BE2C (cell line): ENCODE data around the gene LDAH.

Experiments used
- DNase-seq: peaks from one replicate; pipeline ENCODE4 v3.0.0-alpha.2; 2020
- H3K27me3 ChIP-seq: fragments of 250-450 bp; sonication (Bioruptor Pico); 2 replicates; pipeline ENCODE4 v1.5.1; 2020; ENCODE audit warnings: mild to moderate bottlenecking
- H3K36me3 ChIP-seq: fragments of 250-450 bp; sonication (Bioruptor Pico); 2 replicates; pipeline ENCODE4 v1.5.1; 2020; ENCODE audit warnings: mild to moderate bottlenecking
- H3K4me1 ChIP-seq: fragments of 250-450 bp; sonication (Bioruptor Pico); 2 replicates; pipeline ENCODE4 v1.5.1; 2020
- H3K4me3 ChIP-seq: 2 replicates; pipeline ENCODE4 v1.5.1; 2011; ENCODE audit warnings: low read depth, low read length
- H3K9me3 ChIP-seq: fragments of 250-450 bp; sonication (Bioruptor Pico); 2 replicates; pipeline ENCODE4 v1.5.1; 2020
- TF ChIP-seq, protein P1 (sequence below): IDR thresholded peaks from 2 replicates; pipeline ENCODE4 v1.5.1; 2012; ENCODE audit warnings: mild to moderate bottlenecking, low read depth, low read length

Gene LDAH

DNA sequence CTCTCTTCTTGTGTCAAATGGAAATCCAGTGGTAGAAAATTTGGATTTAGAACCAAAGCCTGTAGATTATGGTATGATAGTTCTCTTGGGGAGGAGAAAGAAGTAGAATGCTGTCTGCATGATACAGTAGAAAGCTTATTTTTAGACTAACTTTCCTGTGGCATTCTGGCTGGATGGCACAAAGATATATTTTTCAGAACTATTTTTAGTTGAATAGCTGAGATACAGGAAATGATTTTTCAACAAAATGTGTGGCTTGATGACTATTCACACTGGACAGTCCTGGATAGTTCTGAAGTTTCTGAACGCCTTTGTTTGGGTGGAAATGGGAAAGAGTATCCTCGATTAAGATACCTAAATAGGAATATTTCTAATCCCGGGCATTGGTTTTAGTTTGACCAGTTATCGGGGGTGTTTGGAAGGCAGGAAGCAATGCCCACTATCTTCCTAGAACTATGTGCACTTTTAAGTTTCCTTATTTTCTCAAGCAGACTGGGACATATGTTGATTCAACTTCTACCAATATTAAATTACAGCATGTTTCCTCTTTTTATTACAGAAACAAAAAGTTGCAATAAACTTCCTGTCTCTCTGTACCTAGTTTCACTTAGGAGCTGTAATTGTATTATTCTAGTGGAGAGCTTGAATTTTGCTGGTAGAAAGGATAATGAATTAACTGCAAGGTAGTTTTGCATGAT is 123.8 kb downstream of the LDAH start:
- no peaks in the 10 kb centered on the region for H3K36me3 ChIP-seq
- H3K4me1 ChIP-seq: no peaks in the 10 kb centered on the region
- no peaks in the 10 kb centered on the region for H3K27me3 ChIP-seq
- no peak overlapping the region for H3K4me3 ChIP-seq
- H3K9me3 ChIP-seq: no peaks in the 10 kb centered on the region
- TF ChIP-seq, protein P1, sequence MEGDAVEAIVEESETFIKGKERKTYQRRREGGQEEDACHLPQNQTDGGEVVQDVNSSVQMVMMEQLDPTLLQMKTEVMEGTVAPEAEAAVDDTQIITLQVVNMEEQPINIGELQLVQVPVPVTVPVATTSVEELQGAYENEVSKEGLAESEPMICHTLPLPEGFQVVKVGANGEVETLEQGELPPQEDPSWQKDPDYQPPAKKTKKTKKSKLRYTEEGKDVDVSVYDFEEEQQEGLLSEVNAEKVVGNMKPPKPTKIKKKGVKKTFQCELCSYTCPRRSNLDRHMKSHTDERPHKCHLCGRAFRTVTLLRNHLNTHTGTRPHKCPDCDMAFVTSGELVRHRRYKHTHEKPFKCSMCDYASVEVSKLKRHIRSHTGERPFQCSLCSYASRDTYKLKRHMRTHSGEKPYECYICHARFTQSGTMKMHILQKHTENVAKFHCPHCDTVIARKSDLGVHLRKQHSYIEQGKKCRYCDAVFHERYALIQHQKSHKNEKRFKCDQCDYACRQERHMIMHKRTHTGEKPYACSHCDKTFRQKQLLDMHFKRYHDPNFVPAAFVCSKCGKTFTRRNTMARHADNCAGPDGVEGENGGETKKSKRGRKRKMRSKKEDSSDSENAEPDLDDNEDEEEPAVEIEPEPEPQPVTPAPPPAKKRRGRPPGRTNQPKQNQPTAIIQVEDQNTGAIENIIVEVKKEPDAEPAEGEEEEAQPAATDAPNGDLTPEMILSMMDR: no peak
- DNase-seq: no peak

DNA sequence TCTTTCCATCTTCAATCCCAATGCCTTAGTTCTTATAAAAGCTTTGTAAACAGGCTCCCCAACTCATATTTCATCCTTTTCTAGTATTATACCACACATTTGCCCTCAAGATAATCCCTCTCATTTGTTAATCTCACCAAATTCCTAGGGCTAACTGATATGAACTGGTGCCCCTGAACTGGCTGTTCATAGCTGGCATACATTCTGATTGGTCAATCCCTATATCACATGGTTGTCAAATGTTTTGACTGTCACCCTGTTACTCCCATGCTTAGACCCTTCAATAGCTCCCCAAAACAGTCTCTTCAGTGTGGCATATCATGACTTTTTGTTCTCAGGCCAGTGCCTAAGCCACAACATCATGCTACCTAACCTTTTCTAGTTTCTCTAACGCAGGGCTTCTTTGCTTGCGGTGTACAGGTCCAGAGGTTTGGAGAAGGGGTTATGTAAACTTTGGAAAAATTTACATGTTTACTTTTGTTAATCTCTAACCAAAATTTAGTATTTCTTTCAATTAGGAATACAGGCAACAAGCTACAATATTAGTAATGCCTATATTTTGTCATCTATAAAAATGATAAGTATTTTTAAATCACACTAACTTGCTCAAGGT is 125.5 kb downstream of the LDAH start:
- Histone ChIP-seq H3K27me3 (no peaks in the 10 kb centered on the region), H3K9me3 (no peaks in the 10 kb centered on the region), H3K36me3 (no peaks in the 10 kb centered on the region), H3K4me1 (no peaks in the 10 kb centered on the region), H3K4me3 (no peak overlapping the region)
- DNase-seq: no peak
- TF ChIP-seq, protein P1: no peak

DNA sequence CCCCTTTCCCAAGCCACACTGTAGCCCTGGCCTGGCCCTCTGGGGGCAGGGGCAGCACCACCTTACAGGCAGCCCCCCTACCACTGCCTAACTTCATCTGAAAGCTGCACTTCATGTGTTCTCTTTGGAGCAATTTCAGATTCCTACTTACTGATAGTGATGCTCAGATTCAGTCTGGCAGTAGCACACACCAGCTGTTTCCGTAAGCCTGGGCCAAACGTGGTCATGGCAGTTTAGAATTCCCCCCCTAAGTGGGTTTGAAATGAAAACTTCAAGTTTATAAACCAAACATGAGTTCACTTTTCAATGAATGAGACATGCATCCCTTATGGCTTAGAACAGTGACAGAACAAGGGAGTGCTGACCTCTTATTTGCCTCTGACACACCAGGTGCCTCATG is 126.5 kb downstream of the LDAH start:
- TF ChIP-seq, protein P1: no peak
- H3K4me1 ChIP-seq: no peaks in the 10 kb centered on the region
- no peak overlapping the region for H3K4me3 ChIP-seq
- no peaks in the 10 kb centered on the region for H3K9me3 ChIP-seq
- no peaks in the 10 kb centered on the region for H3K36me3 ChIP-seq
- no peak for DNase-seq
- no peaks in the 10 kb centered on the region for H3K27me3 ChIP-seq

DNA sequence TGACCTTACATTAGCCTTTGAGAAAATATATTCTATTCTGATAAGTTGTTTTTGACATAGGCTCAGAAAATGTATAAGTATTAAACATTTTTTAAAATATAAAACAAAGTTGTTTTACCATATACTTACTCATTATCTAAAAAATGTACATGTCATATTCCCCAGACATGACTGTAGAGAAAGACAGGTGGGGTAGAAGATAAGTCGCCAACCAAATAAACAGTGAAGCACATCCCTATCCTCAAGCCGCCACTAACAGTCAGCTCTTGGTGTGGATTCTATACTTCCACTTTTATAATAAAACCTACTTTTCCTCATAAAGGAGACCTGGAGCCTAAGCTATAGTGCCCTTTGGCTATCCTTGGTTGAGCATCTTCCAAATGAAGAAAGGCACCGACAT is 129.6 kb downstream of the LDAH start:
- no peak for DNase-seq
- TF ChIP-seq, protein P1: no peak
- H3K9me3 ChIP-seq: no peaks in the 10 kb centered on the region; the same call in 1 of the 2 replicates
- H3K36me3 ChIP-seq: no peaks in the 10 kb centered on the region; the same call in none of the 2 replicates
- no peaks in the 10 kb centered on the region for H3K4me1 ChIP-seq
- H3K27me3 ChIP-seq: no peaks in the 10 kb centered on the region
- no peak overlapping the region for H3K4me3 ChIP-seq

DNA sequence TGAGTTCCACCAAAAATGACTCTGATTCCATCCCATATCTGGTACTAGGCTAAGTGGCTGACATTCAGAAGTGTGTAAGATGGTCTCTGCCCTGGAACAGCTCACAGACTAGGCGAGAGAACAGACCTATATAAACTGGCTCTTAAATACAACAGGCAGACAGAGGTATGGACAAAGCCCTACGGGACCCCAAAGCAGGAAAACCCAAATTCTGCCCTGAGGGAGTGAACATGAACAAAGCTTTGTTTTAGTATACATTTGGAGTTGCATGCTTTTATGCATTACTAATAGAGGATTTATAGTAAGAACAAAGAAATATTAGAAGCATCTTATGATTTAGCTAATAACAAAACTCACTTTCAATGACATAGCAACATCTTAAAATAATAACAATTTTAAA is 130.8 kb downstream of the LDAH start:
- DNase-seq: no peak
- Histone ChIP-seq H3K4me1 (no peaks in the 10 kb centered on the region), H3K36me3 (peaks cover 5% of the 10 kb centered on the region), H3K27me3 (no peaks in the 10 kb centered on the region), H3K4me3 (no peak overlapping the region), H3K9me3 (no peaks in the 10 kb centered on the region; the same call in 1 of the 2 replicates)
- TF ChIP-seq, protein P1: no peak

DNA sequence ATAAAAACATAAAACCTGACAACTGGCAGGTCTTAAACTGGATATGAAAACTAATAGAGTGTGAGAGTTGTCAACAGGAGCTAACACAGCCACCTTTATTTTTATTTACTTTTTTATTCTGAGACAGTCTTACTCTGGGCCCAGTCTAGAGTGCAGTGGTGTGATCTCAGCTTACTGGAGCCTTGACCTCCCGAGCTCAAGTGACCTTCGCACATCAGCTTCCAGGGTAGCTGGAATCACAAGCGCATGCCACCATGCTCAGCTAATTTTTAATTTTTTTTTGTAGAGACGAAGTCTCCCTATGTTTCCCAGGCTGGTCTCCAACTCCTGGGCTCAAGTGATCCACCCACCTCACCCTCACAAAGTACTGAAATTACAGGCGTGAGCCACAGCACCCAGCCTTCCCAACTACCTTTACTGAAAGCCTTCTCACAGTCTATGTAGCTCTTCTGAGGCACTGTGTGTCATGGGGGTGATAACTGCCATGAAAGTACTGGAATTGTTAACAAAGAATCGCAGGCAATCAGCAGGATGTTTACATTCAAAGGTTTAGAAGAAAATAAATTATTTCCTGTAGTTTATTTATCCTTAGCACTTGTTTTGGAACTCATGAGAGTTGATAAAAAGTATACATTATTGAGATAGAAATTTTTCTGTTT is 131.7 kb downstream of the LDAH start:
- Histone ChIP-seq H3K36me3 (peaks cover 5% of the 10 kb centered on the region), H3K4me3 (no peak overlapping the region), H3K27me3 (no peaks in the 10 kb centered on the region), H3K4me1 (no peaks in the 10 kb centered on the region), H3K9me3 (no peaks in the 10 kb centered on the region; the same call in 1 of the 2 replicates)
- TF ChIP-seq, protein P1: no peak
- DNase-seq: no peak
